Measurements from ENCODE around the gene PPP3CA.

PPP3CA gene

GRCh38 chr4:101347267-101347556 lies at the start of gene PPP3CA:
TSS of gene PPP3CA (minus strand) at chr4:101347526.
- no peak for TF ChIP-seq CTCF (IDR thresholded peaks at IDR 0.05; ENCODE audit: low read length, missing control alignments)
- DNase-seq (ENCODE audit: low read depth) = no peak
- H3K4me3 ChIP-seq (replicated peaks; ENCODE audit: low read depth, low read length) = peak within 1 kb of the TSS; percentile 90

DNA sequence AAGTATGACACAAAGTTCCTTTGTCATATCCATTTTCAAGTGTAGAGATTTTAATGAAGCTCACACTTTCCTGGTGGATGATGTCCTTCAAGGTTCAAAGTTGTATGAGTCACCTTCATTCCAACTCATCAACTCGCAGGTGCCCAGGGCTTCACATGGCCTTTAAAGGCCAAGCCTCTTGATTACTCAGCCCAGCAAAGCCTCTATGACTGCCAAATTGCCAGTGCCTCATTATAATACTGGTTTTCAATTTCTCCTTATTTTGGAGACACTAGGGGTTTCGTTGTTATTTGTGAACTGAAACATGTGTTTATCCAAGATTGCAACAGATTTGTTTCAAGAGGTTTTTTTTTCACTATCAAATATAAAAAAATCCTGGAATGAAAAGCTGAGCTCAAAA lies 45.9 kb upstream of the PPP3CA start:
- DNase-seq (ENCODE audit: low read depth) = no peak
- TF ChIP-seq CTCF (IDR thresholded peaks at IDR 0.05; ENCODE audit: low read length, missing control alignments) = no peak
- H3K4me3 ChIP-seq (replicated peaks; ENCODE audit: low read depth, low read length) = no peak overlapping the region

DNA sequence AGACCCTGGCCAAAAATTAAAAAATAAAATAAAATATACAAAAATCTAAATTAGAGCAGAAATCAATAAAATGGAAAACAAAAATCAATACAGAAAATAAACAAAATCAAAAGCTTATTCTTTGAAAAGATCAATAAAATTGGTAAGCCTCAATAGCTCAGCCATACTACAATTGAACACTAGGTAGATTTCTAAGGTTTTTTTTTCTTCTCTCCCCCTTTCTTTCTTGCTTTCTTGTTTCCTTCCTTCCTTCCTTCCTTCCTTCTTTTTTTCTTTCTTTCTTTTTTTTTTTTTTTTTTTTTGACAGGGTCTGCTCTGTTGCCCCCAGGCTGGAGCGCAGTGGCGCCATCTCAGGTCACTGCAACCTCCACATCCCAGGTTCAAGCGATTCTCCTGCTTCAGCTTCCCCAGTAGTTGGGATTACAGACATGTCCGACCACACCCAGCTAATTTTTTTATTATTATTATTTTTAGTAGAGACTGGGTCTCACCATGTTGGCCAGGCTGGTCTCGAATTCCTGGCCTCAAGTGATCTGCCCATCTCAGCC lies 23.4 kb upstream of the PPP3CA start:
- TF ChIP-seq CTCF (IDR thresholded peaks at IDR 0.05; ENCODE audit: low read length, missing control alignments) = no peak
- no peak for DNase-seq (ENCODE audit: low read depth)
- no peak overlapping the region for H3K4me3 ChIP-seq (replicated peaks; ENCODE audit: low read depth, low read length)

DNA sequence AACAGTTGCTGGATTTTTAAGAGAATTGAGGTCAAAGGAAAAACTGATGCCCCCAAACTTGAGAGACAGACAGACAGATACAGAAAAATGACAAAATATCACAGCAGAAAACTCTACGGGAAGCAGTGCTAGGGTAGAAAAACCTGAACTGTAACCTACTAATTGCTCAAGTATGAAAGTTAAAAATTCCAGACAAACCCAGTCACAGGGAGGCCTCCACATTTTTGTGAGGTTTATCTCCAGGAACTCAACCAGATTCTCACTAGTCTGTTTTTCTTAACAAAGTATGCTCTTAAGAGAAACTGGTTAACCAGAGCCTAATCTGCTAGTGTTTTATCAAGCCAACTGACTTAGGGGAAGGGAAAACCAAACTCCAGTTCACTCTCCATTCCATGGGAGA lies 19.9 kb upstream of the PPP3CA start:
- H3K4me3 ChIP-seq (replicated peaks; ENCODE audit: low read depth, low read length) = no peak overlapping the region
- TF ChIP-seq CTCF (IDR thresholded peaks at IDR 0.05; ENCODE audit: low read length, missing control alignments) = no peak
- peak; percentile 85 for DNase-seq (ENCODE audit: low read depth)

GRCh38 chr4:101366331-101366730 lies 19.0 kb upstream of the PPP3CA start:
- H3K4me3 ChIP-seq (replicated peaks; ENCODE audit: low read depth, low read length) = no peak overlapping the region
- TF ChIP-seq CTCF (IDR thresholded peaks at IDR 0.05; ENCODE audit: low read length, missing control alignments) = no peak
- DNase-seq (ENCODE audit: low read depth) = peak; percentile 28

DNA sequence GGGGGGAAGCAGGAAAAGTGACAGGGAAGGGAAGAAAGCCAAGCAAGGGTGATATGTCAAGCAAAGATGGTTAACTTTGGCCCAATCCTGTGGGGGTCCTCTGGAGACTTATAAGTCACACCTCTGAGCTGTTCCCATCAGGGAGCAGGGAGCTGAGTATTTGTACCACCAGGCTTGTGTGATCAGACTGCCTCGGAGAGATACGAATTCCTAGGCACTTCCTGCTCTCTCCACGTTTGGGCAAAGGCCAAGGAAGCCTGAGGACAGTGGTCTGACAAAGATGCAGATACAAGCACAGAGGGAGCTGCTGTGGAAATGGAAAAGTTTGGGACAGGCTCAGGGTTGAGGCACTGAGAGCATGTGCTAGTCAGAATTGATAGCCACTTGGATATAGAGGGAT lies 10.4 kb upstream of the PPP3CA start:
- DNase-seq (ENCODE audit: low read depth) = peak; percentile 46
- no peak overlapping the region for H3K4me3 ChIP-seq (replicated peaks; ENCODE audit: low read depth, low read length)
- no peak for TF ChIP-seq CTCF (IDR thresholded peaks at IDR 0.05; ENCODE audit: low read length, missing control alignments)

DNA sequence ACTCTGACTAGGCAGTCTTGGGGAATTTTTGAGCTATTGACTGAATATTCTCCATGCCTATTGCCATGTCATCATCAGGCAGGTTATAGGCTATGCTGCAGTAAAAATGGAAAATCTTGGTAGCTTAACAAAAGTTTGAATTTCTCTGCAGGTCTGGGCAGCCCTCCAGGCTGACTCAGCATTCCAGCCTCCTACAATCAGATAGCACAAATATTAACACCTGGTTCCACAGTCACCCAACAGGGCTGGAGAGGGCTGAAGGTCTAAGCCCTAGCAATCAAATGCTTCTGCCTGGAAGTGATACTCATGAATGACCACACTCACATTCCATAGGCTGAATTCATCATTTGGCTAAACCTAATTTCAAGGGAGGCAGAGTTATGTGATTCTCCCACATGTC lies 9.6 kb upstream of the PPP3CA start:
- peak; percentile 88 for DNase-seq (ENCODE audit: low read depth)
- no peak for TF ChIP-seq CTCF (IDR thresholded peaks at IDR 0.05; ENCODE audit: low read length, missing control alignments)
- H3K4me3 ChIP-seq (replicated peaks; ENCODE audit: low read depth, low read length) = no peak overlapping the region

Measured in fibroblast of pulmonary artery (primary cell).